ENCODE data around the gene COL24A1.
"Not testable (repeated sequence)": the region's sequence is repeated elsewhere in the genome, so short reads cannot be mapped to it uniquely, and the experiment has no call there.

- TF ChIP-seq POLR2A (IDR thresholded peaks at IDR 0.05; ENCODE audit: low read depth, low read length); POLR2AphosphoS5 (IDR thresholded peaks at IDR 0.05; ENCODE audit: low read depth, low read length); TAF1 (IDR thresholded peaks at IDR 0.05; ENCODE audit: borderline replicate concordance, low read depth, low read length): not testable (repeated sequence)
These were observed 292.9 kb downstream of the COL24A1 start for GRCh38 chr1:85863639-85864038.
